HG02938 (cell line): ENCODE measurements around the gene LRRTM2.
"Not testable (repeated sequence)": the region's sequence is repeated elsewhere in the genome, so short reads cannot be mapped to it uniquely, and the experiment has no call there.

Experiments
- ATAC-seq: cut with Tn5 transposase; IDR thresholded peaks from one replicate; pipeline ENCODE4 v1.9.1; 2021; ENCODE audit warnings: mild to moderate bottlenecking, moderate library complexity; ENCODE audit not compliant: unreplicated experiment

Gene LRRTM2, protein sequence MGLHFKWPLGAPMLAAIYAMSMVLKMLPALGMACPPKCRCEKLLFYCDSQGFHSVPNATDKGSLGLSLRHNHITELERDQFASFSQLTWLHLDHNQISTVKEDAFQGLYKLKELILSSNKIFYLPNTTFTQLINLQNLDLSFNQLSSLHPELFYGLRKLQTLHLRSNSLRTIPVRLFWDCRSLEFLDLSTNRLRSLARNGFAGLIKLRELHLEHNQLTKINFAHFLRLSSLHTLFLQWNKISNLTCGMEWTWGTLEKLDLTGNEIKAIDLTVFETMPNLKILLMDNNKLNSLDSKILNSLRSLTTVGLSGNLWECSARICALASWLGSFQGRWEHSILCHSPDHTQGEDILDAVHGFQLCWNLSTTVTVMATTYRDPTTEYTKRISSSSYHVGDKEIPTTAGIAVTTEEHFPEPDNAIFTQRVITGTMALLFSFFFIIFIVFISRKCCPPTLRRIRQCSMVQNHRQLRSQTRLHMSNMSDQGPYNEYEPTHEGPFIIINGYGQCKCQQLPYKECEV

GRCh38 chr5:138874771-138875551 is at the start of gene LRRTM2:
TSS of gene LRRTM2 (minus strand) at chr5:138875335. CDS start at chr5:138874911, 424 bp downstream.
- no peak for ATAC-seq

DNA sequence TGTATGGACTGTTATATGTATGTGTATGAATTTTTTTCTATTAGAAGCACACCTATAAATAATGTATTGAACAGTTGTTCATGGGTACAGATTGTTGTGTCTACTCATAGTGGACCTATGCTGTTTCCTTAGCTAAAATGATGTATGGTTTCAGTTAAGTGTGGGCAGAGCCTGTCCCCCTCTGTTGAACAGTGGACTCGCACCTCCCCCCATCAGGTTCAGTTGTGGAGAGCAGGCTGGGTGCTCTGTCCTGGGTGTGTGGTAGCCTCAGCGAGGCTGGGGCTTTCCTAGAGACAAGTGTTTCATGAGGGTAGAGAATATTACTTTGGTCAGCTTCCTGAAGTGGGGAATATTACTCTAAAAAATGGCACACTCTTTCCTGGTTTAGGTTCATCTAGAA is 47.4 kb upstream of the LRRTM2 start:
- no peak for ATAC-seq

GRCh38 chr5:138921362-138921761 is 46.2 kb upstream of the LRRTM2 start:
- not testable (repeated sequence) for ATAC-seq

DNA sequence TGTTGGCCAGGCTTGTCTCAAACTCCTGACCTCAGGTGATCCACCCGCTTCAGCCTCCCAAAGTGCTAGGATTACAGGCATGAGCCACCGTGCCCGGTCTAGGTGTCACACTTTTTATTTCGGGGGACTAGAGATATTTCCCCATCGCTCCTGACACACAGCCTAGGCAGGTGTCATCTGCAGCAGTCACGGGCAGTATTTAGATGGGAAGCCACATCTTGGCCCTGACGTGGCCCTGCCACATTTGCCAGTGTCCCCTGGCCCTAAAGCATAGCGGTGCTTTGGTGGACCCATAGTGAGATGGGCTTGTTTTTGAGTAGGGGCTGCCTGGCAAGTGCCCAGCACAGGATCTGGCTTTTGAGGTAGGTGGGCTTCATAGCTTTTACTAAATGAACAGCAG is 45.0 kb upstream of the LRRTM2 start:
- no peak for ATAC-seq

GRCh38 chr5:138918686-138919085 is 43.6 kb upstream of the LRRTM2 start:
- ATAC-seq, result no peak

GRCh38 chr5:138914338-138914737 is 39.2 kb upstream of the LRRTM2 start:
- no peak for ATAC-seq

GRCh38 chr5:138913773-138914172 is 38.6 kb upstream of the LRRTM2 start:
- ATAC-seq, result no peak

DNA sequence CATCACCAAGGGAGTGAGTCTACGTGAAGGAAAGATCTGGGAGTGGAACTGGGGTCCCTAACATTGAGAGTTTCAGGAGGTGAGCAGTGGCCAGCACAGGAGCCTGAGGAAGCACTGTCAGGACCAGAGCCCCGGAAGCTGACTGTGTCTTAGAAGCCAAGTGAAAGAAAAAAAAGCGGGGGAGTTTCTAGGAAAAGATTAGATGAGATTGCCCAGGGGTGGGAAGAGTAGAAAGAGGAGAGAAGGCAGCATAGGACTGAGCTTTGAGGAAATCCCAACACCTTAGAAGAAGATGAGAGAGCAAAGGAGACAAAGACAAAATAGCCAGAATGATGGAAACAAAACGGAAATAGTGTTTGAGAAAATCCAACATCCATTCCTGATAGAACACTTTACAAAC is 37.0 kb upstream of the LRRTM2 start:
- ATAC-seq, result no peak

- ATAC-seq, result no peak
Observed at GRCh38 chr5:138911441-138911840, 36.3 kb upstream of the LRRTM2 start.

GRCh38 chr5:138910546-138911185 is 35.5 kb upstream of the LRRTM2 start:
- no peak for ATAC-seq

DNA sequence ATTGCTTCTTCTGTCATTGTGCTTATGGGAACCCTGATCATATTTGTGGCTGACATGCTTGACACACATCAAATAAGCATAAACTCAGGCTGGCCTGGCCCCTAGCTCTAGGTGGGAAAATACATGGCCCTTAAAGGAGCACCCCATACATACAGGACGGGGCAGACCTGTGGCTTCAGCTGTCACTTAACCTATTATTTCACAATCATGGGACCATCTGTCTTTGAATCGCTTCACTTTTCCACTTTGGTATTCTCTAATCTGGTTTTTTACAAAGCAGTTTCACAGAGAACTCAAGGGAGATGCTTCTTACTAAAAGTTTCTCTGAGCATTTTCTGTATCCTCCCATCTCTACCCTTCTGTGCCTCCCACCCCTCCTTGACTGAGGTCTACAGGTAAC is 34.6 kb upstream of the LRRTM2 start:
- ATAC-seq, result no peak

DNA sequence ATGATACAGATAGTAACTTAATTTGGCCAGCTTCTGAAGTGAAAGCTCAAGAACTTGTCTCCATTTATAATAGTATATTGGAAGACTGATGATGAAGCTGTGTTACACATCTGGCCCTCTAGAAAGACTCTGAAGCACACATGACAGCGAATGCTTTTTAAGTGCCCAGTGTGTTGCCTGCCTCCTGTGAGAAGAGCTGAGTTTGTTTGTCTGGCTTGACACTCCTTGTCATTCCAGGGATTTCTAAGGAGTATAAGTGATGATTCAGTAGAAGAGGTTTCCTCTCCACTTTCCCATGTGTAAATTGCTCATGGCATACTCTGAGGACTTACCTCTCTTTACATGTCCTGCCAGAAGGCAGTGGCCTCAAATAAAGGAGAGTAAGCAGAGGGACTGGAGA is 30.4 kb upstream of the LRRTM2 start:
- ATAC-seq, result no peak

DNA sequence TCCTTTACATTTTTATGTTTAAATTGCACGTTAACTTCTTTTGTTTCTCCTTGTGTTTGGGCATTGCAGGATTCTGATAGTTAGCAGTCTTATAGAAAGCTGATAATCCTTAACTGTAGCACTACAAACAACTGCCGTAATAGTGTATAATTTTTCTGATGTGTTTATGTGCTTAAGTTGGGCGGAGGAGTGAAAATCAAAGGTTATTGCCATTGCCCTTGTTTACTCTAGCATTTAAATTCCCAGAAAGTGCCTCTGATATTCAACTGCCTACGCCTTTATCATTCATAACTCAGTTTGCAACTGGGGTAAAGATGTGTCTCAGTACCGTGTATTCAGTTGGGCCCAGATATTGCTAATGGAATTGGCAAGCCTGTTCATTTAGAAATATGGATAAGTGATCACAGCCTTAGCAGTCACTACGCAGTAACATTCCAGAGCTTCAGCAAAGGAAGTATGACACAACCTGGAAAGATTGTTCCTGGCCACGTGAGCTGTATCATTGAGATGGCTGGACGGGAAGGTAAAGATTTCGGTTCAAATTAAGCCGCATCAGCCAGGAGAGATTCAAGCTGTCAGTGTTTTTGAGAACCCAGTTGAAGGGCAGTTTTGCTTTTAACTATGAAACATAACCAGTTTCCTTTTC is 28.1 kb upstream of the LRRTM2 start:
- ATAC-seq, result no peak

DNA sequence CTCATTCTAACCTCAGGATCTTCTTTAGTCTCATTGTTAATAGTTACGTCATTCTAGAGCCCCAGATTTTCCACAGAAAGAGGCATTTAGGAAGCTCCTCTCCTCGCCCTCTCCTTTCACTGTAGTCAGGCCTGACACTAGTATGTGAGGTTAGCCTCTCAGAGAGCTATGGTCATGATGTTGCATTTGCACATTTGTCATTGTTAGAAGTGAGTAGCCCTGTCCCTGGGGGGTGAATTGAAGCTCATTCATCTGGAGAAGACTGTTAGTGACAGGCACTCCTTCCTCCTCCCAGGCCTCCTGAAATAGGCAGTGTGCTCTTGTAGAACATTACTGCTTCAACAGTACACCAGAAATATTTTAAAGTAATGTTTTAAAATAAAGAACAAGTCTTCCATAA is 26.6 kb upstream of the LRRTM2 start:
- no peak for ATAC-seq

DNA sequence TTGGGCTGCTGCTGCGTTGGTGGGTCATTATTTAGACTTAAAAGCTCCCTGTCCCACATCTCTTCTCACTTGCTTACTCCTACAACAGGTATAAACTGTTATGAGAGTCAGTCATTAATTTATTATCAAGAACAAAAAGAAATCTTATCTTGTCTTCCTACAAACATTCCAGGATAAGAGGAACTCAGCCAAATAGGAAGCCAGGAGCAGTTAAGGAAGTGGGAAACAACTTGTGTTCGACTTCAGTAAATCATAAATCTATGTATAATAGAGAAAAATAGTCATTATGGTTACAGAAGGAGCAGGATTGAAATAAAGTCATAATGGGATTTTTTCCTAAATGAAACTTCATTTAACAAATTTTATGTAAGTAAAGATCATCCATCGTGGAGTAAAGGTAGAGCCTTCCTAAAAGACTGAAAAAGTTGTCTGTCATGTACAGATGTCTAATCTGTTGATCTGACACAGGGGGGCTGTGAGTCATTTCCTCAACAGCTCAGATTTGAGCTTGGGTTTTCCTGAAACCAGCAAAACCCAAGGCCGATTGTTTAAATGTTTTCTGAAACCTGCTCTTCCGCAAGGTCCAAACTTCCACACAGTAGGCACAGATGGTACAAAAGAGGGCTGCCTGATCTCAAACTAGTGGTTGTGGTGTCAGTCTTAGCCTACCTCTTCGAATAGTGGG is 25.3 kb upstream of the LRRTM2 start:
- ATAC-seq, result no peak

GRCh38 chr5:138898742-138899141 is 23.6 kb upstream of the LRRTM2 start:
- no peak for ATAC-seq

- no peak for ATAC-seq
Observed at GRCh38 chr5:138898299-138898698, 23.2 kb upstream of the LRRTM2 start.

DNA sequence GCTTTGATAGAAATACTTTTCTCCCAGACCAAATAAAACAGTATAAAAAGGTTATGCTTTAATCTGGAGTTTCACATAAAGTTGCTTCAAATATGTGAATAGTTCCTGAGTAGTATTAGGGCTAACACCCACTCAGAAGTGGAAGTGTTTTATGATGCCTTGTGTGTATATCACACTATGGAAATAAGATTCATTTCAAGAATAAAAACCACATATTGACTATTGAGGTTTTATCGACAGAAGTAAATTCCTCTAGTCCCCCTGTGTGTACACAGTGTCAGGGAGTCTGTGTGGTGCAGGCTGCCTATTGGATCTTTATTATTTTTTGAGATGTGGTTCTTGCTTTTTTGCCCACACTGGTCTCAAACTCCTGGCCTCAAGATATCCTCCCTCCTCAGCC is 20.8 kb upstream of the LRRTM2 start:
- no peak for ATAC-seq

GRCh38 chr5:138890644-138891043 is 15.5 kb upstream of the LRRTM2 start:
- ATAC-seq, result no peak

GRCh38 chr5:138889994-138890393 is 14.9 kb upstream of the LRRTM2 start:
- no peak for ATAC-seq
